OCI-LY3 (cell line): ENCODE data around the gene DLD.
"Not testable (repeated sequence)": the region's sequence is repeated elsewhere in the genome, so short reads cannot be mapped to it uniquely, and the experiment has no call there.

Source experiments
- H2AFZ ChIP-seq: fragments of 200-600, 300-600 bp; shearing (Covaris generic); 2 replicates; pipeline ENCODE4 v1.6.0; 2014; ENCODE audit warnings: antibody characterized with exemption, low read depth, low read length
- H3K27ac ChIP-seq: fragments of 200-600, 300-600 bp; sonication (generic); 2 replicates; pipeline ENCODE4 v1.5.1; 2014; ENCODE audit warnings: mild to moderate bottlenecking, low read length, moderate library complexity, mixed read lengths
- H3K27me3 ChIP-seq: fragments of 200-600, 300-600 bp; sonication (generic); 2 replicates; pipeline ENCODE4 v1.6.1; 2014; ENCODE audit warnings: low read depth, low read length, mixed read lengths
- H3K36me3 ChIP-seq: fragments of 200-600, 300-600 bp; sonication (generic); replicated peaks from 2 replicates; pipeline ENCODE3; 2014; ENCODE audit warnings: low read depth, low read length, mixed read lengths
- H3K4me1 ChIP-seq: fragments of 300-600, 200-600 bp; sonication (generic); 2 replicates; pipeline ENCODE4 v1.6.1; 2014; ENCODE audit warnings: low read length, mixed read lengths
- H3K4me2 ChIP-seq: fragments of 200-600, 300-600 bp; sonication (generic); 2 replicates; pipeline ENCODE4 v1.6.1; 2014; ENCODE audit warnings: low read length, mixed read lengths
- H3K4me3 ChIP-seq: fragments of 300-600, 200-600 bp; sonication (generic); 2 replicates; pipeline ENCODE4 v1.5.1; 2014; ENCODE audit warnings: antibody characterized with exemption, mild to moderate bottlenecking, low read length, moderate library complexity
- H3K79me2 ChIP-seq: fragments of 300-600, 200-600 bp; shearing (Covaris generic); 2 replicates; pipeline ENCODE4 v1.6.1; 2014; ENCODE audit warnings: mild to moderate bottlenecking, low read length, mixed read lengths
- H3K9ac ChIP-seq: fragments of 300-600, 200-600 bp; shearing (Covaris generic); 2 replicates; pipeline ENCODE4 v1.6.0; 2014; ENCODE audit warnings: mild to moderate bottlenecking, low read length, moderate library complexity
- H3K9me3 ChIP-seq: fragments of 200-600, 300-600 bp; shearing (Covaris generic); 2 replicates; pipeline ENCODE4 v1.6.1; 2014; ENCODE audit warnings: low read length, mixed read lengths; ENCODE audit not compliant: insufficient read depth
- H4K20me1 ChIP-seq: fragments of 200-600, 300-600 bp; sonication (generic); 2 replicates; pipeline ENCODE4 v1.6.1; 2016; ENCODE audit warnings: low read length, mixed read lengths; ENCODE audit not compliant: insufficient read depth
- CTCF ChIP-seq: fragments of 200-600, 300-600 bp; sonication (generic); IDR thresholded peaks from 2 replicates; pipeline ENCODE4 v1.5.1; 2014; ENCODE audit warnings: antibody characterized with exemption, low read length, low read depth
- EZH2phosphoT487 ChIP-seq: fragments of 200-600 bp; shearing (Covaris generic); IDR thresholded peaks from 2 replicates; pipeline ENCODE4 v1.6.1; 2018; ENCODE audit warnings: antibody characterized with exemption, mixed run types, low read depth

DLD gene

DNA sequence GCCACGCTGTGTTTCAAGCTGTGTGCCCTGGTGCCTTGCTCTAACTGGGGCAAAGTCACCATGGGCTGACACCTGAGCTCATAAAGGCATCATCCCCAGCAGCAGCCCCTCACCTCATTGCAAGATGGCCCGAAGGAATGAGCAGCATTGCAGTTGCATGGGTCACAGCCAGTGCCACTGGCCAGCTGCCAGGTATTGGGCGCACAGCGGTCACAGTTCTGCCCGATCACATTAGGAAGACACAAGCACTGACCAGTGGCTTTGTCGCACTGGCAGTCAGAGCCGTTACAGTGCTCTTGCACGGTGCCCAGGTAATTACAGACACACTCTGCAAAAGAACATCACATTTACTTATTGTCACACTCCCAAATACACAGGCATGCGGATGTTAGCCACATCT, 60.9 kb downstream of the DLD start:
- Histone ChIP-seq H3K79me2 (no peaks in the 10 kb centered on the region), H3K9ac (no peak overlapping the region), H3K27me3 (no peaks in the 10 kb centered on the region), H3K36me3 (no peaks in the 10 kb centered on the region), H4K20me1 (no peaks in the 10 kb centered on the region), H3K9me3 (no peaks in the 10 kb centered on the region), H3K27ac (no peak overlapping the region), H2AFZ (no peak overlapping the region), H3K4me2 (no peak overlapping the region), H3K4me1 (no peaks in the 10 kb centered on the region), H3K4me3 (no peak overlapping the region)
- TF ChIP-seq CTCF, result no peak
- no peak for TF ChIP-seq EZH2phosphoT487

- Histone ChIP-seq H3K27ac (no peak overlapping the region), H4K20me1 (no peaks in the 10 kb centered on the region), H3K79me2 (no peaks in the 10 kb centered on the region), H3K9ac (no peak overlapping the region), H3K27me3 (no peaks in the 10 kb centered on the region), H3K4me1 (no peaks in the 10 kb centered on the region), H3K9me3 (no peaks in the 10 kb centered on the region), H3K4me2 (no peak overlapping the region), H2AFZ (no peak overlapping the region), H3K4me3 (no peak overlapping the region), H3K36me3 (no peaks in the 10 kb centered on the region)
- no peak for TF ChIP-seq CTCF
- no peak for TF ChIP-seq EZH2phosphoT487
Observed at GRCh38 chr7:107953265-107953923, 62.4 kb downstream of the DLD start.

DNA sequence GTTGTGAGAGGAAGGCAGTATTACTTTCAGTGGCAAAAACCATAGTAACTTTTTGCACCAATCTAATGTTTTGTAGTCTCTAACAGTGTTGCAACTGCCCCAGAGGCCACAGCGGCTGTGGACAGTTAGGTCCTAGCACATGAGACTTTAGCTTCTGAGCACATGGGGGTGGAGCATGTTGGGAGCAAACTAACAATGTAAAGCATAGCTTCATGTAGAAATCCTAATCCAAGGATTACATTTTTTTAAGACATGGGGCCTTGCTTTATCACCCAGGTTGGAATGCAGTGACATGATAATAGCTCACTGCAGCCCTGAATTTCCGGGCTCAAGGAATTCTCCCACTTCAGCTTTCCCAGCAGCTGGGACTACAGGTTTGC, 62.9 kb downstream of the DLD start:
- Histone ChIP-seq H3K4me2 (no peak overlapping the region), H3K9ac (no peak overlapping the region), H3K36me3 (no peaks in the 10 kb centered on the region), H3K4me1 (no peaks in the 10 kb centered on the region), H4K20me1 (no peaks in the 10 kb centered on the region), H3K9me3 (no peaks in the 10 kb centered on the region), H2AFZ (no peak overlapping the region), H3K4me3 (no peak overlapping the region), H3K27me3 (no peaks in the 10 kb centered on the region), H3K27ac (no peak overlapping the region), H3K79me2 (no peaks in the 10 kb centered on the region)
- TF ChIP-seq EZH2phosphoT487, result no peak
- TF ChIP-seq CTCF, result no peak

GRCh38 chr7:107955394-107955793, 64.4 kb downstream of the DLD start:
- Histone ChIP-seq H3K4me3 (no peak overlapping the region), H3K36me3 (no peaks in the 10 kb centered on the region), H3K9me3 (no peaks in the 10 kb centered on the region), H3K27ac (no peak overlapping the region), H3K27me3 (no peaks in the 10 kb centered on the region), H2AFZ (no peak overlapping the region), H3K9ac (no peak overlapping the region), H3K4me2 (no peak overlapping the region), H4K20me1 (no peaks in the 10 kb centered on the region), H3K79me2 (no peaks in the 10 kb centered on the region), H3K4me1 (no peaks in the 10 kb centered on the region)
- TF ChIP-seq CTCF (no peak), EZH2phosphoT487 (no peak)

- not testable (repeated sequence) for H3K4me3 ChIP-seq, H3K36me3 ChIP-seq, H3K4me1 ChIP-seq, H3K79me2 ChIP-seq, H2AFZ ChIP-seq, H4K20me1 ChIP-seq, H3K9me3 ChIP-seq, H3K27ac ChIP-seq, H3K27me3 ChIP-seq, H3K4me2 ChIP-seq, H3K9ac ChIP-seq
Observed at GRCh38 chr7:107956950-107957349, 66.0 kb downstream of the DLD start.
